SK-N-SH (cell line): Measurements from ENCODE around the gene CAGE1. TPM values are rescaled to one million over a fixed set of nuclear protein-coding genes. Genes with fewer than 3 reads are reported as not detected.

Experiments used
- CTCF ChIA-PET: fragments of 300-600, 350-600 bp; formaldehyde crosslinking; extraction: SDS; loops from one replicate; lab custom pipeline; 2021; lab: Yijun Ruan, JAX
- POLR2A ChIA-PET: fragments of 350-600 bp; sonication (Branson Sonifier 250); formaldehyde crosslinking; extraction: SDS; loops from one replicate; lab custom pipeline; 2020; ENCODE audit warnings: antibody characterized with exemption, inconsistent platforms; lab: Yijun Ruan, JAX
- DNase-seq: peaks from one replicate; pipeline ENCODE4 v3.0.0; 2012
- H2AFZ ChIP-seq: fragments of 200-600 bp; sonication (generic); 2 replicates; pipeline ENCODE4 v1.8.1; 2016; ENCODE audit warnings: antibody characterized with exemption, mild to moderate bottlenecking, low read depth
- H3F3A ChIP-seq: fragments of 200-600 bp; sonication (generic); replicated peaks from 2 replicates; pipeline ENCODE3; 2016; ENCODE audit warnings: antibody characterized with exemption, mild to moderate bottlenecking; ENCODE audit not compliant: insufficient read depth
- H3K27ac ChIP-seq, 2 experiments: fragments of 200-500 bp in 1 of 2; fragments of 200-600 bp in 1 of 2; sonication (Bioruptor generic) in 1 of 2; sonication (generic), shearing (Covaris generic) in 1 of 2; 2 replicates each; pipeline versions ENCODE4 v1.5.1 to v1.6.1; 2014 to 2016; ENCODE audit warnings: low read depth in 2 of 2, inconsistent platforms in 1 of 2, low read length in 1 of 2, mild to moderate bottlenecking in 1 of 2, mixed read lengths in 1 of 2
- H3K27me3 ChIP-seq: fragments of 200-600 bp; sonication (generic), shearing (Covaris generic); 2 replicates; pipeline ENCODE4 v1.6.1; 2016; ENCODE audit warnings: mixed run types; ENCODE audit not compliant: insufficient read depth
- H3K36me3 ChIP-seq, 2 experiments: fragments of 200-500 bp in 1 of 2; fragments of 200-600 bp in 1 of 2; sonication (Bioruptor generic) in 1 of 2; sonication (generic) in 1 of 2; replicated peaks in 1 of 2; 2 replicates each; pipeline versions ENCODE3 to v1.5.1; 2014 to 2016; ENCODE audit warnings: low read length in 1 of 2, mild to moderate bottlenecking in 1 of 2; ENCODE audit not compliant: insufficient read depth in 2 of 2, control insufficient read depth in 1 of 2
- H3K4me1 ChIP-seq, 2 experiments: fragments of 200-500 bp in 1 of 2; fragments of 200-600 bp in 1 of 2; sonication (Bioruptor generic) in 1 of 2; sonication (generic), shearing (Covaris generic) in 1 of 2; 2 replicates each; pipeline versions ENCODE4 v1.5.1 to v1.6.1; 2014 to 2016; ENCODE audit warnings: low read depth in 1 of 2, low read length in 1 of 2, mixed run types in 1 of 2; ENCODE audit not compliant: insufficient read depth in 2 of 2, control insufficient read depth in 1 of 2
- H3K4me2 ChIP-seq: fragments of 200-600 bp; sonication (generic), shearing (Covaris generic); 2 replicates; pipeline ENCODE4 v1.6.1; 2017; ENCODE audit warnings: mixed run types
- H3K4me3 ChIP-seq, 2 experiments: fragments of 200-500 bp in 1 of 2; fragments of 200-600 bp in 1 of 2; sonication (Bioruptor generic) in 1 of 2; sonication (generic), shearing (Covaris generic) in 1 of 2; 2 replicates each; pipeline versions ENCODE4 v1.5.1 to v1.8.1; 2014 to 2016; ENCODE audit warnings: low read depth in 2 of 2, inconsistent platforms in 1 of 2, low read length in 1 of 2, mild to moderate bottlenecking in 1 of 2, mixed read lengths in 1 of 2, moderate library complexity in 1 of 2
- H3K79me2 ChIP-seq: fragments of 200-600 bp; sonication (generic); 2 replicates; pipeline ENCODE4 v1.8.1; 2017; ENCODE audit warnings: mild to moderate bottlenecking; ENCODE audit not compliant: insufficient read depth
- H3K9ac ChIP-seq: fragments of 200-600 bp; sonication (generic); 2 replicates; pipeline ENCODE4 v1.6.1; 2017; ENCODE audit warnings: mixed run types
- H3K9me2 ChIP-seq: fragments of 200-600 bp; sonication (generic); 2 replicates; pipeline ENCODE4 v1.6.1; 2017; ENCODE audit warnings: mixed run types
- H3K9me3 ChIP-seq: fragments of 200-600 bp; sonication (generic); 2 replicates; pipeline ENCODE4 v1.6.1; 2017; ENCODE audit warnings: mixed run types, mild to moderate bottlenecking, moderate library complexity
- H4K20me1 ChIP-seq: fragments of 200-600 bp; sonication (generic); 2 replicates; pipeline ENCODE4 v1.6.1; 2017; ENCODE audit warnings: mild to moderate bottlenecking, mixed run types; ENCODE audit not compliant: insufficient read depth
- CHD2 ChIP-seq: fragments of 150-350 bp; IDR thresholded peaks from 2 replicates; pipeline ENCODE4 v1.6.1; 2018; ENCODE audit warnings: low read length; ENCODE audit not compliant: partially characterized antibody
- ELF1 ChIP-seq: IDR thresholded peaks from 2 replicates; pipeline ENCODE4 v1.4.0; 2012
- EP300 ChIP-seq, 2 experiments: IDR thresholded peaks; 2 replicates each; pipeline versions ENCODE4 v1.4.0 to v1.6.1; 2012; ENCODE audit warnings: borderline replicate concordance in 1 of 2, low read depth in 1 of 2, low read length in 1 of 2
- EZH2phosphoT487 ChIP-seq: fragments of 200-600 bp; sonication (generic); IDR thresholded peaks from 2 replicates; pipeline ENCODE4 v1.6.1; 2017; ENCODE audit warnings: low read depth, mixed run types, mild to moderate bottlenecking, antibody characterized with exemption, moderate library complexity, borderline replicate concordance
- FOSL2 ChIP-seq: IDR thresholded peaks from 2 replicates; pipeline ENCODE4 v1.4.0; 2012; ENCODE audit warnings: low read depth, mild to moderate bottlenecking, moderate library complexity, borderline replicate concordance
- FOXM1 ChIP-seq: IDR thresholded peaks from 2 replicates; pipeline ENCODE4 v1.4.0; 2012; ENCODE audit warnings: low read depth, mild to moderate bottlenecking
- GATA2 ChIP-seq: sonication (generic); formaldehyde crosslinking; IDR thresholded peaks from 2 replicates; pipeline ENCODE4 v1.5.0; 2020; ENCODE audit warnings: mild to moderate bottlenecking, missing genetic modification reagents
- IRF3 ChIP-seq: fragments of 150-350 bp; IDR thresholded peaks from 2 replicates; pipeline ENCODE4 v1.6.1; 2016; ENCODE audit warnings: mild to moderate bottlenecking, low read depth, low read length
- JUND ChIP-seq: IDR thresholded peaks from 2 replicates; pipeline ENCODE4 v1.4.0; 2012
- NFIC ChIP-seq: IDR thresholded peaks from 2 replicates; pipeline ENCODE4 v1.4.0; 2012; ENCODE audit warnings: borderline replicate concordance
- NRF1 ChIP-seq: IDR thresholded peaks from 2 replicates; pipeline ENCODE4 v1.6.1; 2012; ENCODE audit warnings: low read depth, mild to moderate bottlenecking, low read length
- REST ChIP-seq: IDR thresholded peaks from 2 replicates; pipeline ENCODE4 v1.6.1; 2012; ENCODE audit warnings: mild to moderate bottlenecking, low read depth, low read length, moderate library complexity
- SIN3A ChIP-seq: IDR thresholded peaks from 2 replicates; pipeline ENCODE4 v1.6.1; 2012; ENCODE audit warnings: low read depth, mild to moderate bottlenecking, low read length, moderate library complexity, borderline replicate concordance
- TAF1 ChIP-seq: IDR thresholded peaks from 2 replicates; pipeline ENCODE4 v1.6.1; 2012; ENCODE audit warnings: low read depth, mild to moderate bottlenecking, low read length, moderate library complexity, borderline replicate concordance
- USF1 ChIP-seq: IDR thresholded peaks from 2 replicates; pipeline ENCODE4 v1.4.0; 2012; ENCODE audit warnings: low read depth, borderline replicate concordance
- YY1 ChIP-seq: IDR thresholded peaks from 2 replicates; pipeline ENCODE4 v1.4.0; 2012; ENCODE audit warnings: low read depth, mild to moderate bottlenecking
- ZBTB33 ChIP-seq: IDR thresholded peaks from 2 replicates; pipeline ENCODE4 v1.4.0; 2012; ENCODE audit warnings: low read depth, borderline replicate concordance
- polyA plus RNA-seq, 3 experiments: library from polyadenylated mRNA; depleted of rRNA; stranded (reverse); fragments of >200 nt; gene quantifications; 2 replicates each; pipeline ENCODE4 v1.2.3, GENCODE V29; 2012
- TF ChIP-seq, protein P1 (sequence below): IDR thresholded peaks from 2 replicates; pipeline ENCODE4; 2012
- TF ChIP-seq, protein P2 (sequence below): IDR thresholded peaks from 2 replicates; pipeline ENCODE4 v1.4.0; 2012; ENCODE audit warnings: low read depth

CAGE1 gene
- polyA plus RNA-seq, 1 of the 3 experiments (the other 2 are of a cell fraction), result not detected

DNA sequence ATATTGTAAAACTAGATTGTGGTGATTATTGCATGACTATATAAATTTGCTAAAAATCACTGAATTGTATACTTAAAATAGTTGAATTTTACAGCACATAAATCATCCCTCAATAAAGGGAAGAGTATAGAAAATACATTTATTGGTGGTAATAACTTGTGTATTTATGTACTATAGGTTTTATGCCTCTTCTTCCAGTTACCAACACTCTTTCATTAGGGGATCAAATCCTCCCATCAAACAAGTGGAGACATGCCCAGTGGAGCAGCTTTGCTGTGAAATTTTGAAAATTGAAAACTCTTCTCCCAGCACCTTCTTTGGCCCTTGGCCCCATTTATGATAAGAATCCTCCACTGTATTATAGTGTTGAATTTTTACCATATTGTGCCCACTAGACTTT lies 66.5 kb downstream of the CAGE1 start:
- H2AFZ ChIP-seq, result no peak overlapping the region
- POLR2A ChIA-PET, result no interaction called here

More for the DNA sequence above, 66.5 kb downstream of the CAGE1 start:
- CTCF ChIA-PET, result no interaction called here
- H3F3A ChIP-seq, result no peaks in the 10 kb centered on the region
- H3K27me3 ChIP-seq, result no peaks in the 10 kb centered on the region
- no peaks in the 10 kb centered on the region for H3K9me3 ChIP-seq
- no peak overlapping the region for H3K4me2 ChIP-seq
- no peak overlapping the region for H3K4me3 ChIP-seq
- TF ChIP-seq ELF1 (no peak), FOSL2 (no peak), EP300 (IDR thresholded peaks at IDR 0.05; ENCODE audit: borderline replicate concordance in 1 of 2, low read depth in 1 of 2, low read length in 1 of 2) (no peak), CHD2 (no peak), ZBTB33 (no peak), FOXM1 (no peak), TAF1 (no peak), JUND (no peak), USF1 (no peak), IRF3 (no peak), SIN3A (no peak), NRF1 (no peak), GATA2 (CRISPR knock-in tag) (no peak), EZH2phosphoT487 (no peak), YY1 (no peak), NFIC (no peak), REST (no peak)
- TF ChIP-seq, protein P1, sequence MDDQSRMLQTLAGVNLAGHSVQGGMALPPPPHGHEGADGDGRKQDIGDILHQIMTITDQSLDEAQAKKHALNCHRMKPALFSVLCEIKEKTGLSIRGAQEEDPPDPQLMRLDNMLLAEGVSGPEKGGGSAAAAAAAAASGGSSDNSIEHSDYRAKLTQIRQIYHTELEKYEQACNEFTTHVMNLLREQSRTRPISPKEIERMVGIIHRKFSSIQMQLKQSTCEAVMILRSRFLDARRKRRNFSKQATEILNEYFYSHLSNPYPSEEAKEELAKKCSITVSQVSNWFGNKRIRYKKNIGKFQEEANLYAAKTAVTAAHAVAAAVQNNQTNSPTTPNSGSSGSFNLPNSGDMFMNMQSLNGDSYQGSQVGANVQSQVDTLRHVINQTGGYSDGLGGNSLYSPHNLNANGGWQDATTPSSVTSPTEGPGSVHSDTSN, result no peak
- TF ChIP-seq, protein P2, sequence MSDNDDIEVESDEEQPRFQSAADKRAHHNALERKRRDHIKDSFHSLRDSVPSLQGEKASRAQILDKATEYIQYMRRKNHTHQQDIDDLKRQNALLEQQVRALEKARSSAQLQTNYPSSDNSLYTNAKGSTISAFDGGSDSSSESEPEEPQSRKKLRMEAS, result no peak
- H3K79me2 ChIP-seq, result no peaks in the 10 kb centered on the region
- no peaks in the 10 kb centered on the region for H3K36me3 ChIP-seq
- no peaks in the 10 kb centered on the region for H3K4me1 ChIP-seq
- H4K20me1 ChIP-seq, result no peaks in the 10 kb centered on the region
- H3K27ac ChIP-seq, result no peak overlapping the region
- H3K9ac ChIP-seq, result no peak overlapping the region
- H3K9me2 ChIP-seq, result no peaks in the 10 kb centered on the region
- no peak for DNase-seq
